HG03103 (cell line): ENCODE measurements around the gene UQCRC1.
"Not testable (repeated sequence)": the region's sequence is repeated elsewhere in the genome, so short reads cannot be mapped to it uniquely, and the experiment has no call there.

Source experiments
- ATAC-seq: cut with Tn5 transposase; IDR thresholded peaks from one replicate; pipeline ENCODE4 v1.9.1; 2021; ENCODE audit warnings: low read depth; ENCODE audit not compliant: unreplicated experiment

UQCRC1 gene

DNA sequence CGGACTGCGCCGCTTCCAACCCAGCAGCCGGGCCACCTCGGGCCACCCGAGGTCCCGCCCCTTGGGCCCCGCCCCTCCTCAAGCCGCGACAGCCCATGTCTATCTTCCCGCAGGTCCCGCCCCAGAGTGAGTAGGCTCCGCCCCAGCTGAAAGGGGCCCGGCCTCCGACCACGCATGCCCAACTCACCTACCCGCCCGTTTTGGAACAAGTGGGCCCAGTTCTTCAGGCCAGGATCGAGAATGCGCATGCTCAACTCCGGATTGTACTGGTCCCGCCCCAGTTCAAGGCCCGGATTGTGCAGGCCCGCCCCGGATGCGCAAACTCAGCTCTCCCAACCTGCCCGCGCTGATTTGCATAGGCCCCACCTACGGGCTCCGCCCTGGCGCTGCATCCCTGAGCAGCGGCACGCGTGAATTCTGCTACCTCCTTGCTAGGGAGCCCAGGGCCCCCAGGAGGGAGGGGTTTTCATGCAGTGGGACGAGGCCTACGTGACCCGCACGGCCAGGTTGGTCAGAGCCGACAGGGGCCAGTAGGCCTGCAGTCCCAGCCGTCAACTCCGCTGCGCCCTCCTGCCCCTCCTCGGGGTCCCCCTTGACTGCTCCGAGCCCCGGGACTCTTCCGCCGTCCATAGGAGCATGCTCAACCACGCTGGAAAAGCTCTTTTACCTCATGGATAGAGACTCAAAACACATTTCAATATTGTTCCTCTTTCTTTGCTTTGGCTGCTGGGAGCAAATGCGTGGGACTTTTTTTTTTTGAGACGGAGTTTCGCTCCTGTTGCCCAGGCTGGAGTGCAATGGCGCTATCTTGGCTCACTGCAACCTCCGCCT is 52.4 kb downstream of the UQCRC1 start, which contains the start of gene PFKFB4:
TSS of gene PFKFB4 (minus strand) at position 8 of the 831 bp plus-strand sequence. CDS start 26 bp downstream, outside the sequence.
- ATAC-seq: peak; percentile 81

DNA sequence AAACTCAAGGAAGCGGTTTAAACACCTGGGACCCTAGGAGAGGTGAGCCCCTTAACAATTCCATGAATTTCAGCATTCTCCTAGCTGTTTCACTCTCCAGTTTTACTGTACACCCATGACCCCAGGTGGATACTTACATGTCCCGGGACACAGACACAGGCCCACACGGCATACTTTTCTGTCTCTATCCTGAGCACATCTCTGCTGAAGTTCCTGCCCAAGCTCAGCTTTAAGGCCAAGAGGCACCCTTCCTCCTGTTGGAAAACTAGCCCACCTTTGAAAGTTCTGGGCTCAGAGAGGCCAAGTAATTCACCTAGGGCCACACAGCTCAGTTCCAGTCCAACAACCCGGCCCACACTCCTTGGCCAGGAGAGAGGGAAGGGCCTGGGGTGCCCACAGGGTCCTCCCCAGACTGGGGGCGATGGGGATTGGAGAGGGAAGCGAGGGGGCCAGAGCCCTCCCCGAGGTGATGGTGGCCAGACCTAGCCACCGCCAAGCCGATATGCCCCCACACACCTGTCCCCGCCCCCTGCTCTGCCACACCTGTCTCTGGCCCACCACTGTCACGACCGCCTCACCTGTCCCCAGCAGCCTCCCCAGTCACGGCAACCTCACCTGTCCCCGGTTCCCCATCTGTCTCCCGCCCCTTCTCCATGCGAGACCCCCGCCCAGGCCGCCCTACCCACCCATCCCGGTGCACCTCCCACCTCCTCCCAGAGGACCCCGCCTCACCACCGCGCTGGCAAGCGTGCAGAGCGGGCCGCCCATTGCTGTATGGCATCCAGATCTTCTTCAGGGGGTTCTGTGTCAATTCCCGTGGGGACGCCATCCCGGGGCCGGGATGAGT is 53.3 kb downstream of the UQCRC1 start:
- no peak for ATAC-seq

DNA sequence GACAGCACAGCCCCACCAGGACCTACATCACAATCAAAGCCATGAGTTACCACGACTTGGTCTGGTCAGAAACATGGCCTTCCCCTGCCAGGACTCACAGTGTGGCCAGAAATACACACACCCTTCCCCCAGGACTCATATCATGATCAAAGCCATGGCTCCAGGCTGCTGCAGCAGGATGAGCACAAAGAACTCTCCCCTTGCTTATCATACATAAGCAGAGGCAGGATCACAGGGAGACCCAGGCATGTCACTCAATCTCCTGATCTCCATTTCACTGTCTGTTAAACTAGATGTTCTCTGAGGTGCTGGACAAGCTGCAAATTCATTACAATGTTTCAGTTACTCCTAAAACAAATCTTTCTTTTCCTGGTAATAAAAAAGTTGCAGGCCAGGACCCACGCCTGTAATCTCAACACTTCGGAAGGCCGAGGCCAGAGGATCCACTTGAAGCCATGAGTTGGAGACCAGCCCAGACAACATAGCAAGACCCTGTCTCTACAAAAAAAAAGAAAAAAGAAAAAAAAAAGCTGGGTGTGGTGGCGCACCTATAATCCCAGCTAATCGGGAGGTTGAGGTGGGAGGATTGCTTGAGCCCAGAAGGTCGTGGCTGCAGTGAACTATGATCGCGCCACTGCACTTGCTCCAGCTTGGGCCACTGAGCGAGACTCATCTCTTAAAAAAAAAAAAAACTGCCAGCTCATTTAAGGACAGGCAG is 54.1 kb downstream of the UQCRC1 start:
- no peak for ATAC-seq

DNA sequence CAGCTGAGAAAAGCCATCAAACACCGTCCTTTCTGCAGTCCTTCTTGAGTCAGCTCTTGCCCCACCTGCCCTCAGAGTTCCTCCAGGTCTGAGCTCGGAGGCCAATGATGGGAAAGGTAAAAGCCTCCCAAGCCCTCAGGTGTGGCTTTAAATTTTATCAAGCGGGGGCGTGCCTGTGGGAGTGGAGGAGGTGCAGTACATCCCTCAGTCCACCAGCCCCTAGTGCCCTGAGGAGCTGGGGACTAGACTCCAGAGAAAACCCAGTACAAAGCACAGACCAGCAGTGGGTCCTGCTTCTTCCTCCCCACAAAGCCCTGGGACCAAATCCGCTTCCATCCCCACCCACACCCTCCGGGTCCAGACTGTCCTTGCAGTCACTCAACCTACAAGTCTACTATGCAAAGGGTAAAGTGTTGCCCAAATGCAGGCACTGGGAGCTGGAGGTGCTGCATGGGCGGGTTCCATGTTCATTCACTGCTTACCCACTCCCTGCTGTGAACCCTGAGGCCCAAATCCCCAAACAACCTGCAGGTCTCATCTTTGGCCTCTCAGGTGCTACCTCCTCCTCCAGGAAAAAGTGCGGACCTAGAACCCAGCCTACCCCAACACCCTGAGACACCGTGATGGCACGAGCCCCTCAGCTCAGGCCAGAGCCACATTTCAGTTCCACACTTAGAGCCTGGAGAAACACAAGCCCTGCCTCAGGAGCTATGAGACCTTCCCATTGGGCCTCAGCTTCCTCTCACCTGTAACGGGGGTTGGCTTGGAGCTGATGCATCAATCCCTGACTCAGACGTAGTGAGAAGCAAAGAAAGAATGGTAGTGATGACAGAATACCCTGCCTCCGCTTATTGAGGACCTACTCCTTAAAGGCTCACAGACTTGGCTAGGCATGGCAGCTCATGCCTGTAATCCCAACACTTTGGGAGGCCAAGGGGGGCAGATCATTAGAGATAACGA is 55.3 kb downstream of the UQCRC1 start:
- no peak for ATAC-seq

DNA sequence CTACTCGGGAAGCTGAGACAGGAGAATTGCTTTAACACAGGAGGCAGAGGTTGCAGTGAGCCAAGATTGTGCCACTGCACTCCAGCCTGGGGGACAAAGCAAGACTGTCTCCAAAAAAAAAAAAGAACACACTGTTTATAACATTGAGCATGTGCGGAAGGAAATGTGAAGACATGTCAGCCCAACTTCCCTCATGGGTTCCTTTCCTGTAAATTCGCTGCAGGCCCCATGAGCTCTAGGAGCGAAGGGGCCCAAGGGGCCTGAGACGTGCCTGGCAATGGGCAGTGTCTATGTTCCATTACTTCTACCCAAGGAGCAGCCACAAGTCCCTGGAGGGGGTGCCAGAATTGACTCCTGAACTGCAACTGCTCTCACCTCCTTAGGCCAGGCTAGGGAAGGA is 56.1 kb downstream of the UQCRC1 start:
- no peak for ATAC-seq

DNA sequence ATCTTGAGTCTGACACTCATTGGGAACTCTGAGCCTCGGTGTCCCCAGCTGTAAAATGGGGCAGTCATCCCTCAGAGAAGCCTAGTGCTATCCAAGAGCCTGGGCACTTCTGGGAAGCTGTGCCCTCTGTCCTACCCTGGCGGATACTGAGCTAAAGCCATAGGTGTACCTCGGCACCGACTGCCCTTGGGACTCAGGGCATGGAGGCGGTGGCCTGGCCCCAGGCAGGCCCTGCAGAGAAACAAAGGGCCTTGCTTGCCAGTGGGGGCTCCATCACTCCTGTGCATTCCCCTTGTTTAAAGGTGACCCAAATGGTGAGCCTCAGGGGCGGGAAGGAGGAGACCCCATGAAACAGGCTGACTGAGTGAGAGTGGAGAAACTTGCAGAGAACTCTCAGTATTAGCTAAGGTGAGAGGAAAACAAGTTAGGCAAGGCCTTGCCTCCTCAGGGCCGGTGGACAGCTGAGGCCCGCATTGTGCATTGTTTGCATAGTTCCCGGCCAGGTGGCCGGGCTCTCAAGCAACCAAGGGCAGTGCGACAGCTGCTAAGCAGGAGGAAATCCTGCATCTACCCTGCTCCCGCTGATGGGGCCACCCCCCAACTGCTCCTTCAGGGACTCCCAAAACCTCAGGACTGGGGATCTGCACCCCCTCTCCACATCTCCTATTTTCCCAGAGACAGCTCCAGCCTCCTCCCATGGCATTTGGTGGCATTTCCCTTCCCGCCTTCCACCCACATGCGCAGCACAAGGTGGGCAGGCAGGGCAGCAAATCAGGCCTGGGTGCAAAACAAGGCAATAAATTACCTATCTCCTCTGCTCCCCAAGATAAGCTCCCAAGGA is 57.1 kb downstream of the UQCRC1 start:
- ATAC-seq: no peak

DNA sequence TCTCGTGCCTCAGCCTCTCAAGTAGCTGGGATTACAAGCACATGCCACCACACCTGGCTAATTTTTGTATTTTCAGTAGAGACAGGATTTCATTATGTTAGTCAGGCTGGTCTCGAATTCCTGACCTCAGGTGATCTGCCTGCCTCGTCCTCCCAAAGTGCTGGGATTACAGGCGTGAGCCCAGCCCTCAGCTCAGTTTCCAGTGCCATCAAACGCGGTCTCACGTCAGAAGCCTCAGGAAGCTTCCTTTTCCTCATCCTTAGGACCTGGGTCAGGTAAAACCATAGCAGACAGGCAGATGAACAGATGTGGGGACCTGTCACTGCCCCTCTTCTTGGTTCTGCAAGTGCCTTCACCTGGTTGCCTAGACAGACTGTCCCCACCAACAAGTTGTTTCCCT is 57.8 kb downstream of the UQCRC1 start:
- ATAC-seq: not testable (repeated sequence)
